ENCODE data around the gene SMC3. TPM values are rescaled to one million over a fixed set of nuclear protein-coding genes. Genes with fewer than 3 reads are reported as not detected.

Gene SMC3
- total and polyA plus RNA-seq, 2 of the 4 experiments (the other 2 are of a cell fraction) = 15.0 to 15.2 TPM

DNA sequence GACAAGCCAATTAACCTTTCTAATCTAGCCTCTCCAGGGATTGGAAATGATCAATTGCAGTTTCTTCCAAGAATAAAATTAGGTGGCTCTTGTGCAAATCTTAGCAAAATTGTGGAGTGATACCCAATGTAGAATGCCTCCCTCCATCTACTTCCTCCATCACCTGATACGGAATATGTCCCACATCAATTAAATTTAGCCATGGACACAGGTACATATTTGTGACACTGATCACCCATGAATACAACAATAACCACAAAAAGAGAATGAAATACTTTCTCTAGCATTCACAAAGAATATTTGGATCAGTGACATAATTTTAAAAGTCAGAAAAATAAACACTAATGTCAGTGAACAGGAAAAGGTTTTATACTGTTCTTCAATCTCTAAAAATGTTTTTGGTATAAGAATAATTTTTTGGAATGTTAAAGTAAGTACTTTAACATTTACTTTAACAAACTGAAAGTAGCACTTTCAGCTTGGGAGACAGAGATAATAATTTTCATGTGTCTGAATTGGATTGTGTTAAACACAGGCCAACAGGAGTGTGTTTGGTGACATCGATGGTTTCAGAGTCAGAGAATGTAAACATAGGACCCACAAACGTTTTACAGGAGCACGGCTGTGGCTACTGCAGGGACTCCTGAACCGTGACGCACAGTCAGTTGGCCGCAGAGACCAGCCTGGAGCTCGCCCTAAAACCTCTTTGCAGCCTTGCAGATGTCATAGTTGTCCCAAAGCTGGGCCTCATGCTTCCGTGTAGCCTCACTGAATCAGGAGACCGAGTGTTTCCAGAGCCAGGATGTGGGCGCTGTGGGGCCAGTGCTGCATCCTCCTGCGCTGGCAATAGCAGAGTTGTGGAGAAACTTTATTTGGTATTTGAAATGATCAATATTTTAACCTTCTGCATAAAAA, 83.8 kb downstream of the SMC3 start (continued):
- TF ChIP-seq MXI1 (IDR thresholded peaks at IDR 0.05; ENCODE audit: borderline replicate concordance, low read depth, low read length) = 0 out of 2 replicates have a peak, but pooled peaks have one; percentile 40
- TF ChIP-seq CHD1 (IDR thresholded peaks at IDR 0.05; ENCODE audit: low read depth, low read length) = no peak
- peak; percentile 93 for TF ChIP-seq RCOR1 (IDR thresholded peaks at IDR 0.05; ENCODE audit: insufficient replicate concordance, low read length)
